ENCODE results near the gene IGLL5.

Gene IGLL5

GRCh38 chr22:22858559-22858937 lies 29.1 kb upstream of the IGLL5 start:
- Histone ChIP-seq H3K36me3 (ENCODE audit: control insufficient read depth in 2 of 2, insufficient read depth in 1 of 2, low read length in 2 of 2) (no peaks in the 10 kb centered on the region), H3K4me1 (ENCODE audit: control insufficient read depth, insufficient read depth, low read length) (no peaks in the 10 kb centered on the region)
- POLR2A ChIA-PET: no interaction called here

GRCh38 chr22:22863001-22863400 lies 24.6 kb upstream of the IGLL5 start:
- Histone ChIP-seq H3K4me1 (ENCODE audit: control insufficient read depth, insufficient read depth, low read length) (no peaks in the 10 kb centered on the region), H3K36me3 (ENCODE audit: control insufficient read depth in 2 of 2, insufficient read depth in 1 of 2, low read length in 2 of 2) (no peaks in the 10 kb centered on the region), H3K27ac (ENCODE audit: extremely low read depth, low read depth, low read length) (no peak overlapping the region), H3K9me3 (ENCODE audit: control insufficient read depth, insufficient read depth, low read depth, low read length) (no peaks in the 10 kb centered on the region), H3K4me3 (ENCODE audit: low read depth, low read length) (no peak overlapping the region)
- CTCF ChIA-PET: interaction anchor here (0.6 to 4.6 kb wide), 8 partner anchors 13 to 196 kb away, joined by 3 to 25 read pairs (median 4); no protein-coding TSS in a partner anchor
- POLR2A ChIA-PET: no interaction called here
- TF ChIP-seq ZNF549 (tag by site-specific recombination; IDR thresholded peaks at IDR 0.05) (no peak), ZNF138 (tag by site-specific recombination; IDR thresholded peaks at IDR 0.05; ENCODE audit: borderline replicate concordance) (no peak), ZSCAN23 (tag by site-specific recombination; IDR thresholded peaks at IDR 0.05) (no peak), ELK4 (IDR thresholded peaks at IDR 0.05; ENCODE audit: borderline replicate concordance, low read depth, low read length) (no peak), ZNF354C (tag by site-specific recombination; IDR thresholded peaks at IDR 0.05; ENCODE audit: borderline replicate concordance, low read depth) (no peak), ZBTB48 (tag by site-specific recombination; IDR thresholded peaks at IDR 0.05) (no peak), ZNF266 (tag by site-specific recombination; IDR thresholded peaks at IDR 0.05; ENCODE audit: low read depth) (no peak), ZBTB10 (tag by site-specific recombination; IDR thresholded peaks at IDR 0.05) (no peak), ZSCAN16 (tag by site-specific recombination; IDR thresholded peaks at IDR 0.05) (no peak), ZNF23 (tag by site-specific recombination; IDR thresholded peaks at IDR 0.05; ENCODE audit: borderline replicate concordance) (no peak), ZBTB26 (tag by site-specific recombination; optimal IDR thresholded peaks at IDR 0.05) (no peak), ZNF629 (tag by site-specific recombination; IDR thresholded peaks at IDR 0.05) (no peak), ZFP3 (tag by site-specific recombination; IDR thresholded peaks at IDR 0.05; ENCODE audit: low read depth) (no peak), ZSCAN5A (tag by site-specific recombination; IDR thresholded peaks at IDR 0.05) (no peak), ZNF621 (tag by site-specific recombination; IDR thresholded peaks at IDR 0.05) (no peak)

More at GRCh38 chr22:22858559-22858937, 29.1 kb upstream of the IGLL5 start:
- CTCF ChIA-PET: interaction anchor here (0.6 to 4.2 kb wide), 13 partner anchors 10 to 395 kb away, joined by 3 to 42 read pairs (median 4); no protein-coding TSS in a partner anchor
- H3K4me3 ChIP-seq (ENCODE audit: low read depth, low read length): no peak overlapping the region
- H3K27ac ChIP-seq (ENCODE audit: extremely low read depth, low read depth, low read length): no peak overlapping the region
- no peaks in the 10 kb centered on the region for H3K9me3 ChIP-seq (ENCODE audit: control insufficient read depth, insufficient read depth, low read depth, low read length)
- no peak for TF ChIP-seq GLI4 (tag by site-specific recombination; IDR thresholded peaks at IDR 0.05)
- no peak for TF ChIP-seq ZFP69B (tag by site-specific recombination; IDR thresholded peaks at IDR 0.05)
- no peak for TF ChIP-seq ZNF580 (tag by site-specific recombination; IDR thresholded peaks at IDR 0.05)
- no peak for TF ChIP-seq KLF1 (tag by site-specific recombination; IDR thresholded peaks at IDR 0.05)
- TF ChIP-seq ZBTB48 (tag by site-specific recombination; IDR thresholded peaks at IDR 0.05): no peak
- no peak for TF ChIP-seq ZNF292 (tag by site-specific recombination; IDR thresholded peaks at IDR 0.05; ENCODE audit: borderline replicate concordance, low read depth)
- no peak for TF ChIP-seq ZNF529 (tag by site-specific recombination; IDR thresholded peaks at IDR 0.05; ENCODE audit: insufficient replicate concordance)
- TF ChIP-seq ZNF148 (tag by site-specific recombination; IDR thresholded peaks at IDR 0.05; ENCODE audit: borderline replicate concordance): no peak
- no peak for TF ChIP-seq RBAK (tag by site-specific recombination; IDR thresholded peaks at IDR 0.05)
- no peak for TF ChIP-seq ZXDB (tag by site-specific recombination; IDR thresholded peaks at IDR 0.05)
- TF ChIP-seq ZNF155 (tag by site-specific recombination; IDR thresholded peaks at IDR 0.05): no peak
- TF ChIP-seq ZNF423 (tag by site-specific recombination; IDR thresholded peaks at IDR 0.05): no peak
- TF ChIP-seq ZNF184 (tag by site-specific recombination; IDR thresholded peaks at IDR 0.05): no peak
- TF ChIP-seq ZNF571 (tag by site-specific recombination; IDR thresholded peaks at IDR 0.05): no peak
